ENCODE data around the gene ATG10.
A peak's percentile ranks its signal among the peaks of the same experiment; 100 is the strongest.

Gene ATG10

DNA sequence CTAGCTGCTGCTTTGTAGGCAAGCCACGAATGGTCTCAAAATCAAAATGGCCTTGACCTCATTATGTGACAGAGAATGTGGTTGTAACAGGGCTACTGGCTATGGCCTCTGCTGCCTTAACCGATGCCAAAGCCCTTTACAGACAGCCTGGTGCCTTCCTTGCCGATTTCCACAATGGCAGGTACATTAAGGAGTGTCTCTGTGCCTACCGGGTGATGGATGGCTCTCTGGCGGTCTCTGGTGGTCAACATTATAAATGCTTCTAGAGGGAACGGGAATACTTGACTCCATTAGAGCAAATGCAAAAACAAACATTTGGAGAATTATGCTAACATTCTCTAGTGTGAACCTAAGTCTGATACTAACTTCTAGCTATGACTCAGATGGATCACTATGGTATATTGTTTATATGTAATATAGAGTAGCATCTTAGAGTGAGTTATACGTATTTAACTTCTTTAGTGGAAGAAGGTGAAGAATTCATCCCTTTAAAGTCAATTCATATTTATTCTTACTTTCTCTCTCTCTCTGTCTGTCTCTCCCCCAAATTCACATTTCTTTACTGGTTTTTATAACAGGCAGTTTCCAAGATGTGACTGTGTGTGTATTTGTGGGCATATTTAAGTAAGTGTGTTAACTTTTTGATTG lies 253.8 kb downstream of the ATG10 start:
- Histone ChIP-seq H3K9me3 (no peaks in the 10 kb centered on the region), H3K27me3 (no peaks in the 10 kb centered on the region), H3K27ac (no peak overlapping the region), H3K36me3 (no peaks in the 10 kb centered on the region), H3K4me1 (ENCODE audit: control insufficient read depth in 1 of 2, insufficient read depth in 1 of 2, low read depth in 1 of 2, low read length in 1 of 2) (no peaks in the 10 kb centered on the region), H3K4me3 (ENCODE audit: low read depth in 1 of 2, low read length in 1 of 2) (no peak overlapping the region)
- TF ChIP-seq, protein P1, sequence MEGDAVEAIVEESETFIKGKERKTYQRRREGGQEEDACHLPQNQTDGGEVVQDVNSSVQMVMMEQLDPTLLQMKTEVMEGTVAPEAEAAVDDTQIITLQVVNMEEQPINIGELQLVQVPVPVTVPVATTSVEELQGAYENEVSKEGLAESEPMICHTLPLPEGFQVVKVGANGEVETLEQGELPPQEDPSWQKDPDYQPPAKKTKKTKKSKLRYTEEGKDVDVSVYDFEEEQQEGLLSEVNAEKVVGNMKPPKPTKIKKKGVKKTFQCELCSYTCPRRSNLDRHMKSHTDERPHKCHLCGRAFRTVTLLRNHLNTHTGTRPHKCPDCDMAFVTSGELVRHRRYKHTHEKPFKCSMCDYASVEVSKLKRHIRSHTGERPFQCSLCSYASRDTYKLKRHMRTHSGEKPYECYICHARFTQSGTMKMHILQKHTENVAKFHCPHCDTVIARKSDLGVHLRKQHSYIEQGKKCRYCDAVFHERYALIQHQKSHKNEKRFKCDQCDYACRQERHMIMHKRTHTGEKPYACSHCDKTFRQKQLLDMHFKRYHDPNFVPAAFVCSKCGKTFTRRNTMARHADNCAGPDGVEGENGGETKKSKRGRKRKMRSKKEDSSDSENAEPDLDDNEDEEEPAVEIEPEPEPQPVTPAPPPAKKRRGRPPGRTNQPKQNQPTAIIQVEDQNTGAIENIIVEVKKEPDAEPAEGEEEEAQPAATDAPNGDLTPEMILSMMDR (IDR thresholded peaks at IDR 0.05) = peak; percentile 58

DNA sequence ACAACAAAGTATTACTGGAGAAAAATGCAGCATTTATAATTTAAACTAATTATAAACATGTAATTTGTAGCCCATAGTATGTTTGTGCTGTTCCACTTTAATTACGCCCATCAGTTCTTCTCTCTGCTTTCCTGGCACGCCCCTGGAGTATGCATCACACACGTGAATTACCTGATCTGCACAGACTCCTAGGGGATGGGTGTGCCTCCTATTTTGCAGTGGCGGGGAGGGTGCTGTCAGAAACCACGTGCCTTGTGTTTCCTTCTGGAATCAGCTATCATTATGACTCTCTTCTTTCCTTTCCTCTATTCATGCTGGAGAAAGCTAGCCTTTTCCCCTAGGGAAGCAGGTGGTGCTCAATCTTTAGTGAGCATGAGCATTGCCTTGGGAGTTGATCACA lies 263.1 kb downstream of the ATG10 start:
- Histone ChIP-seq H3K9me3 (no peaks in the 10 kb centered on the region), H3K4me3 (ENCODE audit: low read depth in 1 of 2, low read length in 1 of 2) (no peak overlapping the region), H3K36me3 (no peaks in the 10 kb centered on the region), H3K27ac (no peak overlapping the region), H3K27me3 (no peaks in the 10 kb centered on the region), H3K4me1 (ENCODE audit: control insufficient read depth in 1 of 2, insufficient read depth in 1 of 2, low read depth in 1 of 2, low read length in 1 of 2) (no peaks in the 10 kb centered on the region)
- TF ChIP-seq, protein P1 (IDR thresholded peaks at IDR 0.05) = no peak

DNA sequence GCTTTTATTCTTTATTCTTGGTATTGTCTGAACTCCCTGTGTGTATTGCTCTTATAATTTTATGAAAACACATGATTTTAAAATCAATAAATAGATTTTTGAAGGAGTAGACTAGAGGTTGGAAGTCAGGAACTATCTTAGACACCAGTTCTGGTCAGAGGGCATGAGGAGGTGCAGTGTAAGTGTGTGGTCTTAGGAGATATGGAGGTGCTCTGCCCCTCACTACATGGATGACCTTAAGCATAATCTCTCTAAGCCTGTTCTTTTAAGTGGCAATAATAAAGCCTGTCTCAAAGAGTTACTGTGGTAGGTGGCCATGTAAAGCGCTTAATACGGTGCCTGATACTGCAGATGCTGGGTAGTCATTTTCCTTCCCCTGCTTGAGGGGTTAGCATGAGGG lies 272.3 kb downstream of the ATG10 start:
- no peaks in the 10 kb centered on the region for H3K9me3 ChIP-seq
- TF ChIP-seq, protein P1 (IDR thresholded peaks at IDR 0.05) = no peak
- no peak overlapping the region for H3K4me3 ChIP-seq (ENCODE audit: low read depth in 1 of 2, low read length in 1 of 2)
- H3K4me1 ChIP-seq (ENCODE audit: control insufficient read depth in 1 of 2, insufficient read depth in 1 of 2, low read depth in 1 of 2, low read length in 1 of 2) = no peaks in the 10 kb centered on the region
- H3K27ac ChIP-seq = no peak overlapping the region
- H3K27me3 ChIP-seq = no peaks in the 10 kb centered on the region
- no peaks in the 10 kb centered on the region for H3K36me3 ChIP-seq

DNA sequence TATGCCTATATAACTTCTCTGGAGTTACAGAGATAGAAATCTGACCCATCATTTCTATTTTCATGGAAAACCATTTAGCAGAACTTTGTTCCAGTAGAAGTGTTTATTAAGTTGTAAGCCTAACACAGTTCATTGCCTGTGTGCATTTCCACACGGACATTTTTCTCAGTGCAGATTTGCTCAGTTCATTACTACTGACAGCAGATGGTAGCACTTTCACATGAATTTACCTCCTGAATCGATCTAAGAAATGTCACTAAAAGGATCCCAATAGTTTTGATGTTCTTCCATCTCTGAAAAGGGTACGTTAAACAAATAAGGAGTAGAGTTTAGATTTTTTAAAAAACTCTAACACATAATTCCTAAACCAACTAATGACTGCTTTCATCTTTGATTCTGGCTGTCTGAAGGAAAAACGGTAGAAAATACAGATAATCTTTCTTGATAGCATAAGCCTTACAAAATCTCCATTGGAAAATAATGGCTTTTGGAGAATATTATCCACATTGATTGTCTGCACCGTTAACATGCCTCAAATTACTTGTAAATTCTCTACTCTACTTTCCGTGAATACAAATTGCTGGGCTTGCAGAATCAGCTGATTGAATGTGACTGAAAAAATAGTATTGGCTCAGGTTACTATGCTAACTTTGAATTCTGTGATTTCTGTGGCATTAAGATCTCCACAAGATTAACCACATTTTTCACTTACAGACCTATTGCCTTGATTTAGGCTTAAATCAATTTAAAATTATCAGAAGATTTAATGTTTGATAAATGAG lies 273.2 kb downstream of the ATG10 start:
- Histone ChIP-seq H3K4me3 (ENCODE audit: low read depth in 1 of 2, low read length in 1 of 2) (no peak overlapping the region), H3K27ac (no peak overlapping the region), H3K36me3 (no peaks in the 10 kb centered on the region), H3K9me3 (no peaks in the 10 kb centered on the region), H3K4me1 (ENCODE audit: control insufficient read depth in 1 of 2, insufficient read depth in 1 of 2, low read depth in 1 of 2, low read length in 1 of 2) (no peaks in the 10 kb centered on the region), H3K27me3 (no peaks in the 10 kb centered on the region)
- TF ChIP-seq, protein P1 (IDR thresholded peaks at IDR 0.05) = no peak

DNA sequence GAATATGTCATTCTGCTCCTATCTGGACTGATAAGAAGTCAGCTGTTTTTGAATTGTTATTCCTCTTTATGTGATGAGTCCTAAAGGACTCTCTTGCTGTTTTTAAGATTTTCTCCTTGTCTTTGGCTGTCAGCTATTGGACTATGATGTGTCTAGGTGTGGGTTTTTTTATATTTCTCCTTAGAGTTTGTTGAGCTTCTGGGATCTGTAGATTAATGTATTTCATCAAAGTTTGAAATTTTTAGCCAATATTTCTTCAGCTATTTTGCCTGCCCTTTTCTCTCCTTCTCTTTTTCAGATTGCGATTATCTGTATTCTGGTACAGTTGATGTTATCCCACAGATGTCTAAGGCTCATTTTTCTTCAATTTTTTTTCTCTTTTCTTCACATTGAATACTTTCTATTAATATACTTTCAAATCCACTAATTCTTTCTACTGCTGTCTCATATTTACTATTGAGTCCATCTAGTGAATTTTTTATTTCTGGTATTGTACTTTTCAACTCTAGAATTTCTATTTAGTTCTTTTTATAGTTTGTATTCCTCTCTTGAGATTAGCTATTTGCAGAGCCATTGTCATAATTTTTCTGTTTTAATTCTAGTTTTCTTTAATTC lies 275.2 kb downstream of the ATG10 start:
- no peak overlapping the region for H3K27ac ChIP-seq
- no peaks in the 10 kb centered on the region for H3K4me1 ChIP-seq (ENCODE audit: control insufficient read depth in 1 of 2, insufficient read depth in 1 of 2, low read depth in 1 of 2, low read length in 1 of 2)
- H3K4me3 ChIP-seq (ENCODE audit: low read depth in 1 of 2, low read length in 1 of 2) = no peak overlapping the region
- H3K9me3 ChIP-seq = no peaks in the 10 kb centered on the region
- no peaks in the 10 kb centered on the region for H3K27me3 ChIP-seq
- no peaks in the 10 kb centered on the region for H3K36me3 ChIP-seq
- TF ChIP-seq, protein P1 (IDR thresholded peaks at IDR 0.05) = no peak
